Kidney (tissue), 14 donors: ENCODE results near the gene IL22RA2. TPM values are rescaled to one million over a fixed set of nuclear protein-coding genes. Genes with fewer than 3 reads are reported as not detected.

Experiments used
- DNase-seq, 5 donors: peaks; one replicate each; pipeline ENCODE4 v3.0.0-alpha.2; 2013 to 2020
- FAIRE-seq: peaks from 2 replicates; lab custom pipeline; 2012; peaks lifted over from hg19 to GRCh38; lab: Jason Lieb, UNC
- H3K27ac ChIP-seq, 2 donors: one replicate each; pipeline ENCODE4 v1.7.0; 2013; ENCODE audit warnings: low read depth in 2 of 2, low read length in 2 of 2, inconsistent platforms in 1 of 2
- H3K27me3 ChIP-seq: one replicate; pipeline ENCODE4 v1.7.1; 2013; ENCODE audit warnings: low read length, inconsistent platforms; ENCODE audit not compliant: control insufficient read depth, insufficient read depth
- H3K36me3 ChIP-seq, 3 donors: one replicate each; pipeline versions ENCODE4 v1.7.0 to v1.7.1; 2013; ENCODE audit warnings: low read length in 3 of 3, control low read depth in 1 of 3, inconsistent platforms in 1 of 3; ENCODE audit not compliant: insufficient read depth in 3 of 3, control insufficient read depth in 2 of 3
- H3K4me1 ChIP-seq, 3 donors: one replicate each; pipeline versions ENCODE4 v1.7.0 to v1.7.1; 2013; ENCODE audit warnings: low read length in 3 of 3, inconsistent platforms in 1 of 3, low read depth in 1 of 3; ENCODE audit not compliant: control insufficient read depth in 2 of 3, insufficient read depth in 2 of 3
- H3K4me3 ChIP-seq, 3 donors: one replicate each; pipeline versions ENCODE4 v1.7.0 to v1.8.1; 2013; ENCODE audit warnings: low read length in 3 of 3, control low read depth in 1 of 3, inconsistent platforms in 1 of 3
- H3K9ac ChIP-seq, 3 donors: one replicate each; pipeline versions ENCODE4 v1.7.0 to v1.7.1; 2013; ENCODE audit warnings: low read length in 3 of 3, control low read depth in 1 of 3, inconsistent platforms in 1 of 3
- H3K9me3 ChIP-seq, 3 donors: one replicate each; pipeline versions ENCODE4 v1.7.0 to v1.7.1; 2013; ENCODE audit warnings: low read length in 3 of 3, control low read depth in 1 of 3, inconsistent platforms in 1 of 3; ENCODE audit not compliant: control insufficient read depth in 2 of 3, insufficient read depth in 1 of 3
- CTCF ChIP-seq: IDR thresholded peaks from 3 replicates; pipeline ENCODE4 v1.5.1; 2012; ENCODE audit warnings: mild to moderate bottlenecking, moderate library complexity, borderline replicate concordance; ENCODE audit not compliant: insufficient read depth; ENCODE audit errors: extremely low read depth
- intact Hi-C: fragments of 100-400 bp; cut with DNase I; formaldehyde crosslinking; loops from one replicate; pipeline ENCODE4 v1.11.1; 2022
- polyA plus RNA-seq: library from polyadenylated mRNA; stranded (reverse); fragments of 350-450 nt; fragmentation: Illumina TruSeq; extraction: RNeasy Lipid Tissue Mini Kit (QIAGEN cat#74804); gene quantifications from one replicate; pipeline ENCODE4 v1.2.3, GENCODE V29; 2014; ENCODE audit warnings: low read depth, low replicate concordance; ENCODE audit not compliant: insufficient read depth
- total RNA-seq: library from RNA; stranded (reverse); fragmentation: NEBNext Ultra II Directional; extraction: Animal tissue kit (Norgen Biotek cat#: 25700); gene quantifications from one replicate; pipeline ENCODE4 v1.2.1, GENCODE V29; 2021
- donor health status: control.
- donor health status: control.
- donor health status: control.
- donor health status: control.
- donor health status: control.
- donor health status: DM: yes; HTN: yes; CAD: no.
- donor health status: Normal renal cell carcinoma (clear cell type).

The IL22RA2 gene
- total and polyA plus RNA-seq, 2 donors from 2014 or later, result not detected

- Histone ChIP-seq H3K36me3 (no peaks in the 10 kb centered on the region), H3K9me3 (peaks cover 0 to 10% (median 3%) of the 10 kb centered on the region in 3 donors), H3K27ac (no peak overlapping the region), H3K4me3 (no peak overlapping the region), H3K4me1 (no peaks in the 10 kb centered on the region), H3K9ac (no peak overlapping the region), H3K27me3 (no peaks in the 10 kb centered on the region)
- TF ChIP-seq CTCF, result no peak
- FAIRE-seq, result no peak
- no peak for DNase-seq
- intact Hi-C loops, result no loop called here
Observed at GRCh38 chr6:137117581-137117980, 55.9 kb downstream of the IL22RA2 start.

- no peak for TF ChIP-seq CTCF
- Histone ChIP-seq H3K36me3 (no peaks in the 10 kb centered on the region), H3K4me1 (no peaks in the 10 kb centered on the region), H3K27me3 (no peaks in the 10 kb centered on the region), H3K9me3 (peaks cover 0 to 10% (median 3%) of the 10 kb centered on the region in 3 donors), H3K9ac (no peak overlapping the region), H3K4me3 (peak overlapping the region in 1 of 3 donors; percentile 17), H3K27ac (no peak overlapping the region)
- intact Hi-C loops, result no loop called here
- no peak for FAIRE-seq
- DNase-seq, result no peak
Observed at GRCh38 chr6:137116807-137117206, 56.6 kb downstream of the IL22RA2 start.

GRCh38 chr6:137115658-137116057 is 57.8 kb downstream of the IL22RA2 start:
- intact Hi-C loops, result no loop called here
- H3K4me3 ChIP-seq, result no peak overlapping the region
- H3K9me3 ChIP-seq, result peaks cover 0 to 10% (median 3%) of the 10 kb centered on the region in 3 donors
- no peaks in the 10 kb centered on the region for H3K27me3 ChIP-seq
- no peaks in the 10 kb centered on the region for H3K36me3 ChIP-seq
- no peak overlapping the region for H3K27ac ChIP-seq
- TF ChIP-seq CTCF, result no peak
- no peak overlapping the region for H3K9ac ChIP-seq
- DNase-seq, result peak in 1 of 5 donors; percentile 18
- FAIRE-seq, result peak; percentile 68
- no peaks in the 10 kb centered on the region for H3K4me1 ChIP-seq

- no peaks in the 10 kb centered on the region for H3K27me3 ChIP-seq
- DNase-seq (no peak), FAIRE-seq (no peak)
- H3K4me1 ChIP-seq, result no peaks in the 10 kb centered on the region
- H3K4me3 ChIP-seq, result no peak overlapping the region
- no peak overlapping the region for H3K9ac ChIP-seq
- no peak for TF ChIP-seq CTCF
- intact Hi-C loops, result no loop called here
- H3K9me3 ChIP-seq, result no peaks in the 10 kb centered on the region
- H3K27ac ChIP-seq, result no peak overlapping the region
- no peaks in the 10 kb centered on the region for H3K36me3 ChIP-seq
Observed at GRCh38 chr6:137112067-137112355, 61.4 kb downstream of the IL22RA2 start.
